ENCODE measurements around the gene AIF1. TPM values are rescaled to one million over a fixed set of nuclear protein-coding genes. Genes with fewer than 3 reads are reported as not detected.

The AIF1 gene
- total and polyA plus RNA-seq, 3 donors from 2014 or later = 2.9 to 34.8 (median 6.3) TPM

- H3K4me3 ChIP-seq = peak within 1 kb of the TSS; percentile 61 to 85
- intact Hi-C loops (cut with DNase I; ENCODE audit: low total_unique reads) = no loop called here
- TF ChIP-seq POLR2A (IDR thresholded peaks at IDR 0.05) (peak; percentile 30), CTCF (IDR thresholded peaks at IDR 0.05) (no peak)
- no peaks in the 10 kb centered on the region for H3K36me3 ChIP-seq (ENCODE audit: low read depth, missing control alignments)
- peak; percentile 90 for DNase-seq
- H3K27ac ChIP-seq = peak within 1 kb of the TSS; percentile 91 to 99
- H3K9me3 ChIP-seq = no peaks in the 10 kb centered on the region
- WGBS, 2 donors = 1% methylated on average over 29 to 52 of the region's 67 CpGs
- no peaks in the 10 kb centered on the region for H3K27me3 ChIP-seq
- H3K4me1 ChIP-seq = peaks cover 15% of the 10 kb centered on the region
Observed at GRCh38 chr6:31620586-31621319, 5.7 kb downstream of the AIF1 start, which contains the start of gene PRRC2A. PRRC2A (plus strand) TSS chr6:31620715; CDS start chr6:31622790, 2,075 bp downstream.

- WGBS, 2 donors = 3 to 4% methylated on average over 15 of the region's 15 CpGs
- intact Hi-C loops (cut with DNase I; ENCODE audit: low total_unique reads) = no loop called here
Observed at GRCh38 chr6:31621320-31621939, 6.4 kb downstream of the AIF1 start.

GRCh38 chr6:31621991-31622390 is 7.0 kb downstream of the AIF1 start:
- intact Hi-C loops (cut with DNase I; ENCODE audit: low total_unique reads) = no loop called here
- Histone ChIP-seq H3K27ac (peak overlapping the region; percentile 91 to 99), H3K36me3 (ENCODE audit: low read depth, missing control alignments) (no peaks in the 10 kb centered on the region), H3K4me1 (peaks cover 15% of the 10 kb centered on the region), H3K4me3 (peak overlapping the region; percentile 61 to 85), H3K9me3 (no peaks in the 10 kb centered on the region), H3K27me3 (no peaks in the 10 kb centered on the region)
- no peak for DNase-seq
- TF ChIP-seq CTCF (IDR thresholded peaks at IDR 0.05) = no peak
- TF ChIP-seq POLR2A (IDR thresholded peaks at IDR 0.05) = no peak
- 13 to 16% methylated on average over 4 of the region's 4 CpGs for WGBS, 2 donors

More at GRCh38 chr6:31621320-31621939, 6.4 kb downstream of the AIF1 start:
- Histone ChIP-seq H3K9me3 (no peaks in the 10 kb centered on the region), H3K4me1 (peaks cover 15% of the 10 kb centered on the region), H3K4me3 (peak overlapping the region; percentile 61 to 85), H3K36me3 (ENCODE audit: low read depth, missing control alignments) (no peaks in the 10 kb centered on the region), H3K27me3 (no peaks in the 10 kb centered on the region), H3K27ac (peak overlapping the region; percentile 91 to 99)
- TF ChIP-seq POLR2A (IDR thresholded peaks at IDR 0.05) (no peak), CTCF (IDR thresholded peaks at IDR 0.05) (no peak)
- DNase-seq = no peak

- intact Hi-C loops (cut with DNase I; ENCODE audit: low total_unique reads) = no loop called here
- no peaks in the 10 kb centered on the region for H3K27me3 ChIP-seq
- no peaks in the 10 kb centered on the region for H3K9me3 ChIP-seq
- no peaks in the 10 kb centered on the region for H3K36me3 ChIP-seq (ENCODE audit: low read depth, missing control alignments)
- no peak overlapping the region for H3K4me3 ChIP-seq
- WGBS, 2 donors = 42 to 51% methylated on average over 10 of the region's 10 CpGs
- TF ChIP-seq CTCF (IDR thresholded peaks at IDR 0.05) (no peak), POLR2A (IDR thresholded peaks at IDR 0.05) (no peak)
- H3K27ac ChIP-seq = peak overlapping the region in 1 of 2 donors; percentile 91
- DNase-seq = no peak
- peaks cover 15% of the 10 kb centered on the region for H3K4me1 ChIP-seq
Observed at GRCh38 chr6:31622684-31623091, 7.7 kb downstream of the AIF1 start.
